Muscle layer of colon (tissue), 2 donors: ENCODE data around the gene MAN1A1.

Source experiments
- H3K27ac ChIP-seq: one replicate; pipeline ENCODE4 v1.7.0; 2013; ENCODE audit warnings: low read depth, mild to moderate bottlenecking, low read length, moderate library complexity
- H3K27me3 ChIP-seq, 2 donors: one replicate each; pipeline ENCODE4 v1.7.0; 2013; ENCODE audit warnings: low read length in 2 of 2, mild to moderate bottlenecking in 2 of 2; ENCODE audit not compliant: insufficient read depth in 2 of 2, control insufficient read depth in 1 of 2
- H3K36me3 ChIP-seq: one replicate; pipeline ENCODE4 v1.7.0; 2013; ENCODE audit warnings: mild to moderate bottlenecking, low read length; ENCODE audit not compliant: insufficient read depth
- H3K4me1 ChIP-seq: one replicate; pipeline ENCODE4 v1.7.0; 2013; ENCODE audit warnings: mild to moderate bottlenecking, low read length; ENCODE audit not compliant: insufficient read depth
- H3K4me3 ChIP-seq, 2 donors: one replicate each; pipeline ENCODE4 v1.7.0; 2013; ENCODE audit warnings: low read length in 2 of 2, low read depth in 1 of 2, mild to moderate bottlenecking in 1 of 2, moderate library complexity in 1 of 2
- H3K9ac ChIP-seq: one replicate; pipeline ENCODE4 v1.7.0; 2013; ENCODE audit warnings: low read length
- H3K9me3 ChIP-seq: one replicate; pipeline ENCODE4 v1.7.0; 2013; ENCODE audit warnings: mild to moderate bottlenecking, low read length
- donor health status: abdominal sarcoma.
- donor health status: Adenocarcinoma of cecum.

MAN1A1 gene

GRCh38 chr6:119333063-119333609 is 16.4 kb downstream of the MAN1A1 start:
- Histone ChIP-seq H3K36me3 (no peaks in the 10 kb centered on the region), H3K4me1 (peaks cover 28% of the 10 kb centered on the region), H3K4me3 (no peak overlapping the region), H3K9me3 (no peaks in the 10 kb centered on the region), H3K27ac (no peak overlapping the region), H3K9ac (no peak overlapping the region), H3K27me3 (no peaks in the 10 kb centered on the region)

GRCh38 chr6:119331663-119332286 is 17.8 kb downstream of the MAN1A1 start:
- peaks cover 22% of the 10 kb centered on the region for H3K4me1 ChIP-seq
- no peak overlapping the region for H3K4me3 ChIP-seq
- no peak overlapping the region for H3K27ac ChIP-seq
- H3K9ac ChIP-seq: no peak overlapping the region
- no peaks in the 10 kb centered on the region for H3K9me3 ChIP-seq
- no peaks in the 10 kb centered on the region for H3K36me3 ChIP-seq
- H3K27me3 ChIP-seq: no peaks in the 10 kb centered on the region

GRCh38 chr6:119330520-119331113 is 18.9 kb downstream of the MAN1A1 start:
- Histone ChIP-seq H3K27ac (no peak overlapping the region), H3K9ac (no peak overlapping the region), H3K27me3 (no peaks in the 10 kb centered on the region), H3K36me3 (peaks cover 3% of the 10 kb centered on the region), H3K9me3 (no peaks in the 10 kb centered on the region), H3K4me1 (peaks cover 14% of the 10 kb centered on the region), H3K4me3 (no peak overlapping the region)

GRCh38 chr6:119329794-119330180 is 19.8 kb downstream of the MAN1A1 start:
- H3K9ac ChIP-seq: no peak overlapping the region
- H3K4me1 ChIP-seq: peaks cover 14% of the 10 kb centered on the region
- H3K36me3 ChIP-seq: peaks cover 4% of the 10 kb centered on the region
- no peaks in the 10 kb centered on the region for H3K9me3 ChIP-seq
- H3K27me3 ChIP-seq: no peaks in the 10 kb centered on the region
- no peak overlapping the region for H3K27ac ChIP-seq
- H3K4me3 ChIP-seq: no peak overlapping the region

- Histone ChIP-seq H3K36me3 (peaks cover 4% of the 10 kb centered on the region), H3K9ac (no peak overlapping the region), H3K4me3 (no peak overlapping the region), H3K27ac (no peak overlapping the region), H3K9me3 (no peaks in the 10 kb centered on the region), H3K4me1 (peaks cover 14% of the 10 kb centered on the region), H3K27me3 (no peaks in the 10 kb centered on the region)
Measured at GRCh38 chr6:119328892-119329793, 20.4 kb downstream of the MAN1A1 start.

GRCh38 chr6:119328254-119328653 is 21.3 kb downstream of the MAN1A1 start:
- Histone ChIP-seq H3K4me3 (no peak overlapping the region), H3K27ac (no peak overlapping the region), H3K9ac (no peak overlapping the region), H3K27me3 (no peaks in the 10 kb centered on the region), H3K36me3 (peaks cover 4% of the 10 kb centered on the region), H3K4me1 (peaks cover 14% of the 10 kb centered on the region), H3K9me3 (no peaks in the 10 kb centered on the region)

GRCh38 chr6:119327810-119328209 is 21.8 kb downstream of the MAN1A1 start:
- Histone ChIP-seq H3K4me3 (no peak overlapping the region), H3K36me3 (peaks cover 4% of the 10 kb centered on the region), H3K27me3 (no peaks in the 10 kb centered on the region), H3K9me3 (no peaks in the 10 kb centered on the region), H3K27ac (no peak overlapping the region), H3K4me1 (peaks cover 14% of the 10 kb centered on the region), H3K9ac (no peak overlapping the region)

GRCh38 chr6:119326291-119327005 is 23.1 kb downstream of the MAN1A1 start:
- H3K4me3 ChIP-seq: no peak overlapping the region
- H3K4me1 ChIP-seq: peaks cover 14% of the 10 kb centered on the region
- H3K27me3 ChIP-seq: no peaks in the 10 kb centered on the region
- no peaks in the 10 kb centered on the region for H3K9me3 ChIP-seq
- H3K9ac ChIP-seq: no peak overlapping the region
- H3K27ac ChIP-seq: no peak overlapping the region
- H3K36me3 ChIP-seq: peaks cover 4% of the 10 kb centered on the region

- H3K27ac ChIP-seq: no peak overlapping the region
- H3K9me3 ChIP-seq: no peaks in the 10 kb centered on the region
- no peak overlapping the region for H3K4me3 ChIP-seq
- no peaks in the 10 kb centered on the region for H3K27me3 ChIP-seq
- H3K36me3 ChIP-seq: peaks cover 4% of the 10 kb centered on the region
- no peak overlapping the region for H3K9ac ChIP-seq
- H3K4me1 ChIP-seq: peaks cover 14% of the 10 kb centered on the region
Measured at GRCh38 chr6:119325559-119326265, 23.8 kb downstream of the MAN1A1 start.

GRCh38 chr6:119324718-119325117 is 24.8 kb downstream of the MAN1A1 start:
- Histone ChIP-seq H3K4me1 (peaks cover 14% of the 10 kb centered on the region), H3K27ac (no peak overlapping the region), H3K36me3 (peaks cover 4% of the 10 kb centered on the region), H3K9me3 (no peaks in the 10 kb centered on the region), H3K27me3 (no peaks in the 10 kb centered on the region), H3K4me3 (no peak overlapping the region), H3K9ac (no peak overlapping the region)
